NCI-H524 treated with DMSO at 0.1 percent for 48 hours (cell line): ENCODE data around the gene DEAF1.
"Not testable (repeated sequence)": the region's sequence is repeated elsewhere in the genome, so short reads cannot be mapped to it uniquely, and the experiment has no call there.

Experiments
- DNase-seq: peaks from one replicate; lab custom pipeline; 2025; lab: John Stamatoyannopoulos, UW

DEAF1 gene

DNA sequence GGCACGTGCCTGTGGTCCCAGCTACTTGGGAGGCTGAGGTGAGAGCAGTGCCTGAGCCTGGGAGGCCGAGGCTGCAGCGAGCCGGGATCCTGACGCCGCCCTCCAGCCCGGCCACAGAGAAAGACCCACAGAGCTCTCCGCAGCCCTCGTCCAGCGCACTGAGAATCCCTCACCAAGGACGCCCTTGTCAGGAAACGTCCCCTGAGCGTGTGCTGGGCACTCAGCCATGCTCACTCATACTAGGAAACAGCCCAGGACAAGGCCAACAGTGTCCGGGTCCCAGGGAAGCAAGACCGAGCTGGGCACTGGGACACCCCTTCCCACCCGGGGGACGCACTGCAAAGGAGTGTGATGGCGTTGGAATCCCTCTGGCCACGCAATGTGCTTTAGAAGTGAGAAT lies 14.5 kb downstream of the DEAF1 start:
- DNase-seq = no peak

DNA sequence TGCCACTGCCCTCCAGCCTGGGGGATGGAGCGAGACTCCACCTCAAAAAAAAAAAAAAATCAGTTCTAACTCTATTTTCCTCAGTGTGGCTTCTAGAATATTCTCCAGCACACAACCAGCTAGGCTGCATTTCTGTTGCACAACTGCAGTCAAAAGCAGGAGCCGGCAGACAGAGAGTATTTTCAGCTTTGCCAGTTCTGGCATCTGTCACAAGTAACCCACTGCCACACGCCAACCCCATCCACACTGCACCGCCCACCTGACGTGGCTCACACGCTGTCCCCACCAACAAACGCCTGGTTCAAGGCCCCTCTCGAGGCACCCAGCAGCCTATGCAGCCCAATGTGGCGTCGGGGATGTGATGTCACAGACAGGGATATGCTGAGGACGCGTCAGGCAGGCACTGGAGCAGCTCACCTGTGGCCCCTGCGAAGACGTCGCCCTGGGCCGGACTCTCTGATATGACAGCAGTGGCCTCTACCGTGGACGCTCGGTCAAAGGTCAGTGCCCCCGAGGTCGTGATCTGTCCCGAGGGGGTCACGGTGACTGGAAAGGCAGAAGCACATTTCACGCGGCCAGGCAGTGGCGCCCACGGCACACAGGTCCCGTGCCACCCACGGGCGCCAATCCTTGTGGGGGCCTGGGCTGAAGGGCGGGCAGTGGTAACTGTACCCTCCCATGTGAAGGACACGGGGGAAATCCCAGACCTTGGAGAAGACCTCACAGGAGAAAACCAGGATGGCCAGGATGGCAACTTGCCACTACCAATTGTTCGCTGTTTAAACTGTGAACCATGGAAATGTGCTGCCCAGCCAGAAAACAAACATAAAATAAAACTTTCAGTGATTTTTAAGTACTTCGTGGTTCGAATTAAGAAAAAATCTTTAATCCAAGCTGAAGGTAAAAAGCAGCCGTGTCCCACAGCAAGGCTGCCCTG lies 15.5 kb downstream of the DEAF1 start:
- DNase-seq = no peak

DNA sequence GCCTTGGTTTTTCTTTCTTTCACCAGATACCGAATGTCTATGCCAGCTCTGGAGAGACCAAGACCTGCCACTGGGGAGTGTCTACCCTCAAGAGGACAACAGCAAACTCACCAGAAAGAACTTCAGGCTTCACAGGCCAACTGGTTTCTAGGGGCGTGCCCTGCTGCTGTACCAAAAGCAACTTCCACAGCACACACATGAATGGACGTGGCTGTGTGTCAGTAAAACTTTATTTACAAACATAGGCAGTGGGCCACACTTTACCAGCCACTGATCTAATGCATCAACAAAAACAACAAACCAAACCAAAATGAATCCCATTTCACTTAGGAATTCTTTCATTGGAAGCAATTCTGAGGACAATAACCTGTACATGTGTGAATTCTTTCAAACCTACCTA lies 16.7 kb downstream of the DEAF1 start:
- no peak for DNase-seq

DNA sequence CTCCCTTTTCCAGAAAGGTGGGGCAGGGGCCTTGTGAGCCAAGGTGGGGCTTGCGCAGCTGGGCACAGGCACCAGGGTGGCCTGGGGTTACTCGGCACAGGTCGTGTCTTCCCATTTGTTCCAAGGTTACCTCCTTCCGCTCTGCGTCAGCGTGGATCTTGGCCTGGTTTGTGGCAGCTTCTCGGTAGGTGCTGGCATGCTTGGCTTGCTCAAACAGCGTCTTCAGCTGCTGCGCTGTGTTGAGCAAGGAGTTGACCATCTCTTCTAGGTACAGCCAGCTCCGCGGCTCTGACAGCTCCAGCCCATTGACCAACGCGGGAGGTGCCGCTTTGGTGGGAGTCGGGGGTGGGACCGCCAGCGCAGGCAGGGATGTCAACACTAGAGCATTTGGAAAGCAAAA lies 20.6 kb downstream of the DEAF1 start:
- no peak for DNase-seq

DNA sequence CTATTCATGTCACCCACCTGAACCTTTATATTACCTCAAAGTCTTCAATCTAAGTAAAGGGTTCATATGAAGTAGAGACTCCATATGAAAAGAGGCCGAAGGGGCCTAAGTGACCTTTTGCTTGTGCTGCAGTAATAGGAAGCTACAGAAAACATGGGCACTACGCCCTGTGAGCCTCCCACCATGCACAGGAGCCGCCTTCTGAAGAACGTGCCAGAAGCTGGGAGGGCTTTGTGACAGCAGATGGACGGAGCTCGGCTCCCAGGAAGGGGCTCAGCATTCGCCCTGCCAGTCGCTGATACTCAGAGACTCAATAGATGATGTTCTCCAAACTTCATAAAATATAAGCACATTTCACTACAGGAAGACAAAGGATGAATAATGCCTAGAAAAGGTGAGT lies 21.2 kb downstream of the DEAF1 start:
- DNase-seq = no peak

DNA sequence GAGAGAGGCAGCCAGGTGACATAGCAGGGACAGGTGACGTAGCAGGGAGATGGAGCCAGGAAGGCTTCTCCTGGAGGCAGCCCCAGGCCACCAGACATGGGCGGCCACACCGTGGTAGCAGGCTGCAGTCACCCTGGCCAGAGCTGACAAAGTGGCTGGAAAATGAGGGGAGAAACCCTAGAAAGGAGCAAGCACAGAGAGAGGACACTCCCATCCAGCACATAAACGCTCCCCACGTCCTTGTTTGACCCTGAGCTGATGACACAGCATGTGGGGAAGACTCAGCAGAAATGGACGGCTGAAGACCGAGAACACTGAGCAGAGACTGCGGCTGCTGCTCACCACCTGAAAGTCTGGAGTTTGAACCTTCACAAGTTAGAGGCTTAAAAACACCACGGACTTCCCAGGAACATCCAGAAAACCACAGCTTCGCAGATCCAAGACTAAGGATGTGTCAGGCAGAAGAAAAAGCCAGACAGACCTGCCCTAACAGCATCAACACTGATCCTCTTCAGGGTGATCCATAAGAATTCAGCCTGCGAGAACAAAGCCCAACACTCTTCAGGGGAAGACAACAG lies 29.2 kb downstream of the DEAF1 start:
- no peak for DNase-seq

DNA sequence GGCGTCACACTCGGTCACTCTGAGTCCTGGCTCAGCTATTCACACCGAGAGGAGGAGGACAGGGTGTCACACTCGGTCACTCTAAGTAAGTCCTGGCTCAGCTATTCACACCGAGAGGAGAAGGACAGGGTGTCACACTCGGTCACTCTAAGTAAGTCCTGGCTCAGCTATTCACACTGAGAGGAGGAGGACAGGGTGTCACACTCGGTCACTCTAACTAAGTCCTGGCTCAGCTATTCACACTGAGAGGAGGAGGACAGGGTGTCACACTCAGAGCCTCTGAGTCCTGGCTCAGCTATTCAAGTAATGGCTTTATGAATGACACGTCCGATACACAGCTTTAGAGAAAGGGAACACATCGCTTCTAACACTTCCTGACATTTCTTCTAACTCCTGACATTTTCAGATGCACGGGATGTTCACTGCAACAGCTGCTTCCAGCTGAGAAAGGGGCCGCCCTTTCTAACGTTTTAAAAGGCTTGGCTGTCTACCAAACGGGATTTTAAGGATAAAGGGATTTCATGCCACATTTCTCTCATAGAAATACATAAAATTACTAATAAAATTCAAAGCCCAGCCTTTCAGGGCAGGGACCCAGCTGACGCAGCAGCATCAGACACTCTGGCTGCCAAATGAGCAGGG lies 29.8 kb downstream of the DEAF1 start:
- no peak for DNase-seq

DNA sequence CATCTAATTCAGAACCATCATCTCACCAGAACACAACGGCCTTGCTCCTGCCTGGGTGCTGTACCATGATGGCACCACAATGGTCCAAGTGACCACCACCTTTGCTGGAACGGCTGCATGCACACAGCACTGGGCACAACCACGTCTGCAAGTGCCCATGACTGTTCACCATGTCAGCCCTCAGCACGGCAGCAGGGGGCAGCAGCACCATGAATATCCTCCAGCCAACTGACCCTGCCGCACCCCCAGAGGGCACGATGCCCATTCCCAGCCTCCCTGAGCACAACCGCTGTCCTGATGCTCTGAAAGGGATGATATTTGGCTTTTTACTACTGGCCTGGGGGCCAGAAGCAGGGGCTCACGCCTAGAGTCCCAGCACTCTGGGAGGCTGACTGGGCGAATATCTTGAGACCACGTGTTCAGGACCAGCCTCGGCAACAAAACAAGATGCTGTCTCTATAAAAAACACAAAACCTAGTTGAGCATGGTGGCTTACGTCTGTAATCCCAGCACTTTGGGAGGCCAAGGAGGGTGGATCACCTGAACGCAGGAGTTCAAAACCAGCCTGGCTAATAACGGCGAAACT lies 32.2 kb downstream of the DEAF1 start:
- no peak for DNase-seq

DNA sequence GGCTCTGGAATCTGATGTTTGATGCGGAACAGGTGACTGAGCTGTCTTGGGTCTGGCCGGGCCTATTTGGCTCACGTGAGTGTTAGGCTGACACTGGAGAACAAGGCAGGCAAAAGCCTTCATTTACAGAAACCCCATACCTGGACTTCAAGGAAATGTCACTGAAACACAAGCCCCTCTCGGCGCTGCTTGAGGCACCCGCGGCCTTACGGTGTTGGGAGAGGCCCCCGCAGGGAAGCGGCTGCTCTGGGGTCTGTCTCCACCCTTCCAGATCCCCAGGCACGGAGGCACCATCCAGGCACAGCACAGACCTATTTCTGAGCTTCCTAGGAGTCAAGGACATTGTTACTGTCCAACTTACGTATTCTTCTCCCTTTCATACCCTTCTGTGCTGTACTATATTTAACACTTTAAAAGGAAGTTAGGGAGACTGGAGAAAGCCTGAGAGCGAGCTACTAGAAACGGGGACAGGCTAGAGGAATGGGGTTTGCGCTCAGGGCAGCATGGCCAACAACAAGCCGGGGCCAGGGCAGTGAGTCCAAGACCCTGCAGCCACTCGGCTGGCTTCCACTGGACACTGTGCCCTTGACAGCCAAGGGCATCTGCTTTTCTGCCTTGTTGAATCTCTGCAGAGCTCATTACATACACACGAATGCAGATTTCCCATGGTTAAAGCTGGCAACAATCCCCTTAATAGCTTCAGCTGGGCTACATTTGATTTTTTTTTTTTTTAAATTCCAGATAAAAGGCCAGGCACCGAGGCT lies 34.2 kb downstream of the DEAF1 start:
- DNase-seq = no peak

DNA sequence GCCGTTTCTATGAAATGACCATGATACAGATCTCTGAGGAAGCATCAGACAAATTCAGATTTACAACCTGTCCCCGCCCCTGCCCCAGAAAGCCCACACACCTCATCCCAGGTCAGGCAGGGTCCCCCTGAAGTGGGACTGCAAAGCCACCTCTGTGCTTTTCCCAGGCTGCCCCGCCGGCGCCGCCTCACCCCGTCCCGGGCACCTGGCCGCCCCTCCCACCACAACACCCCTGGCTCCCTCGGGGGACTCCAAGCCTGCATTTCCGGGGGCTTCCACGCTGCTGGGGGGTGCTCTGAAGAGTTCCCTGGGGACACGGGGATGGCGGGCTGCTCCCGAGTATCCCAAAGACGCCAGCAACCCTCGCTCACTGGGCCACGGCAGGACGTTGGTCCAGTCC lies 34.7 kb downstream of the DEAF1 start:
- DNase-seq = no peak

DNA sequence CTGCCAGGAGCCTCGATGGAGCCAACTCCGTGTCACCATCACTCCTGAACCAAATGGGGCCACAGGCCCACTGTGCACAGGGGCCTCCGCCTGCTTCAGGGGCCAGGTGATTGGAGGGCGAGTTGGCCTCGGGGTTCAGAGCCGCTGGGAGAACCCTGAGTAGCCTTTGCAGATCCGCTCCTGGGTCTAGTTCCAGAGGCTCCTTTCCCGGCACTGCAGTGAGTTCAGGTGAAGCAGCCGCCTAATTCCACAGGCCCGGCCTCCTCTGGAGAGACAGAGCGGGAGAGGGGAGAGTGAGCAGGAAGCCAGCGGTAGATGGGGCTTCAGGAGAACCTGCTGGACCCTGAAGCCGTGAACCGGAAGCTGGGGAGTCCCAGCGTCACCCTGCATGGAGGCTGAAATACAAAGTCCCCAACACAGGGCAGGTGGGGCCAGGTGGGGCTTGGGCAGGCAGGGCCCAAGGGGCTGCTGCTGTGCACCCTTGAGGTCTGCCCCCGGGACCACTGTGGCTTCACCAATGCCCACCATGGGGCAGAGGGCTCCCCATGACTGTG lies 35.4 kb downstream of the DEAF1 start:
- no peak for DNase-seq

DNA sequence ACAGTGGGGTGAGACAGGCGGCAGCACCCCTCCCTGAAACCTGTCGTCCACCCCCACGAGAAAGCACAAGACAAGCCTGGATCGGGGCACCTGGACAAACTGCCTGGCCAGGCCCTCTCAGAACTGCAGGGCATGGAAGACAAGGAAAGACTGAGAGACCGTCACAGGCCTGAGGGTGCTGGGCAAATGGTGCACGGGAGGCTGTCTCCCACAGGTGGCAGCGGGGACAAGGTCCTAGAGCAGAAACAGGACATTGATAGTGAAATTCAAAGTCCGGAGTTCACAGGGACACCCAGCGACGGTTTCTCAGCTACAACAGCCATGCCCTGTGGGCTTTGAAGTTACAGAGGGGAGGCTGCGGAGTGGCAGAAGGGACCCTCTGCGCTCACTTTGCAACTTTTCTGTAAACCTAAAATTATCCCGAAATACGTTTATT lies 37.3 kb downstream of the DEAF1 start:
- no peak for DNase-seq

DNA sequence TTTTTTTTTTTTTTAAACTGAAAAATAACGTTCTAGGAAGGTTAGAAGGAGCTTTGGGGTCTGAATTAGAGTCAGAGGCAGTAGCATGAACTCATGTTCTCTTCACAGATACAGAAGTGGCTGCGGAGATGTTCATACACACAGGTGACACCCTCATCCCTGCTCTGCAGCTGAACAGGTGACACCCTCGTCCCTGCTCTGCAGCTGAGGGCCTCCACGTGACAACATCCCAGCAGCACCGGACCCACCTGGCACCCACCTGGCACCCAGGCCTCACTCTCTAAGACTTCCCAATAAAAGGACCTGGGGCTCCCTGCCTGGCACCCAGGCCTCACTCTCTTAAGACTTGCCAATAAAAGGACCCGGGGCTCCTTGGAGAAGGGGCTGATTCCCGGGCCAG lies 38.2 kb downstream of the DEAF1 start:
- DNase-seq = no peak

DNA sequence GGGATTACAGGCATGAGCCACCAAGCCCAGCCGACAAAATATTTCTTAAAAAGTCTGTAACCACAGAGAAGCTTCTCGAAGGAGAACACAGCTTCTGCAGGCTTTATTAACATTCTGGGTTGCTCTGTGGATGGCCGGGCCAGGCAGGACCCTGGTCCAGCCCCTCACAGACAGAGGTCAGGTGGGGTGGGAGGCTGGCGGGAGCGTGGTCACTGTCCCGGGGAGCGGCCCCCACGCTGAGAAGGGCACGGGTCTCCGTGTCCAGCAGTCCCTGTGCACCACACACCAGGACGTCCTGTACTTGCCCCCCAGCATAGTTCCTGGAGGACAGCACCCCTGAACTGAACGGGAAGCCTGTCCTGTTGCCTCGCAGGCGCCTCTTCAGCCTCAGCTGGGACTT lies 38.6 kb downstream of the DEAF1 start:
- DNase-seq = no peak

DNA sequence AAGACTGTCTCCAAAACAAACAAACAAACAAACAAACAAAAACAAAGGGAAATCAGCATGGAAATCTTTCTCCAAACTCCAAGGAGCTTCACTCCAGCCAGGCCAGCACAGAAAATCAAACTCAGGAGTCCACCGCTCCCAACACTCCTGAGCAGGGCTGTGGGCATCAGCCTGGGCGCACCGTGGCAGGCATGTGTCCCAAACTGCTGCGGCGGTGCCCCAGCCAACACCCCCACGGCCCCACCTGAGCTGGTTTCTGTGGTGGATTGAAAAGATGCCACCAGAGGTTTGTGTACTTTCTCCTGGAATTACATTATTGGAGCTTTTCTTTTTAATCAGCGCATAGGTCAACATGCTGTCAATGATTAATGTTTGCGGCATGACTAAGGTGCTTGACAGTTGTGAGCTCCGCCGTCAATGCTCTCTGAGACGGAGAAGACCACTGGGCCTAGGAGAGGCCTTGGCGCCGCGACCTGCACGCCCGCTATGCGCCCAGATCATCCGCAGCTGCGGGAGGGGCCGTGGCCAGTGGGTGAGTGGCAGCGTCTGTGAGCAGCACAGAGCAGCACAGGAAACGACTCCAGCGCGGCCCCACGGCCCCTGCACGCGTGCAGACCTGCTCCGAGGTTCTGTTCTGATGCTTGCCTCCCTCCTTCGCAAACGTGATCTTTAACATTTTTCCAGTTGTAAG lies 39.8 kb downstream of the DEAF1 start:
- DNase-seq = no peak

DNA sequence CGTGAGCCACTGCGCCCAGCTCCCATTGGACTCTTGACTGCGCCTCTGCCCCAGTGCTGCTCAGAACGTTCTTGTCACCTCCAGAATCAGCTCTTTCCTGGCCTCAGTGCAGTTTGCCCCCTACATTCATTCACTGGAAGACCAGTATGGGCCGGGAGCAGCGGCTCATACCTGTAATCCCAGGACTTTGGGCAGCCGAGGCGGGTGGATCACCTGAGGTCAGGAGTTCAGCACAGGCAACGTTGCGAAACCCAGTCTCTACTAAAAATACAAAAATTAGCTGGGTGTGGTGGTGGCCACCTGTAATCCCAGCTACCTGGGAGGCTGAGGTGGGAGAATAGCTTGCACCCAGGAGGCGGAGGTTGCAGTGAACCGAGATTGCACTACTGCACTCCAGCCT lies 40.6 kb downstream of the DEAF1 start:
- not testable (repeated sequence) for DNase-seq

DNA sequence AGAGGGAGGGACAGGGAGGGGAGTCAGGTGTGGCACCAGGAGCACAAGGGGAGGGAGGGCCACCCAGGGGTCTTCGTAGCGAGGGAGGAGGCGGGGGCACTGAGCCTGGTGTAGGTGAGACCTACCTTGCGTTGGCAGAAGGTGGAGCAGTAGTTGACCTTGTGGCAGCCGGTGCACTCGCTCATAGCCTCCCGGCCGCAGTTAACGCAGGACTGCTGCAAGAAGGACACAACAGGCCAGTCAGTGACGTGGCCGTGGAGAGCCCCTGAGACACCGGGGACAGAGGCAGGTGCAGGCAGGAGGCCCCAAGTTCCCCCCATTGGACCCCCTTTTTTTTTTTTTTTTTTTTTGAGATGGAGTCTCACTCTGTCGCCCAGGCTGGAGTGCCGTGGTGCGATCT lies 41.2 kb downstream of the DEAF1 start:
- DNase-seq = no peak

DNA sequence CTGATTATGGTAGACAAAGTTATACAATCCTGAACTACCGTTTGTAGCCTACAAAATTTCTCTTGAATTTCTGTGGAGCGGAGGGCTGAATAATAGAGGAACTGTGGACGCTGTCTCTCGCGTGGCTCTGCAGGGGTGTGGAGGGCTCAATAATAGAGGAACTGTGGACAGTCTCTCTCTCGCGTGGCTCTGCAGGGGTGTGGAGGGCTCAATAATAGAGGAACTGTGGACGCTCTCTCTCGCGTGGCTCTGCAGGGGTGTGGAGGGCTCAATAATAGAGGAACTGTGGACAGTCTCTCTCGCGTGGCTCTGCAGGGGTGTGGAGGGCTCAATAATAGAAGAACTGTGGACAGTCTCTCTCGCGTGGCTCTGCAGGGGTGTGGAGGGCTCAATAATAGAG lies 41.9 kb downstream of the DEAF1 start:
- DNase-seq = not testable (repeated sequence)

DNA sequence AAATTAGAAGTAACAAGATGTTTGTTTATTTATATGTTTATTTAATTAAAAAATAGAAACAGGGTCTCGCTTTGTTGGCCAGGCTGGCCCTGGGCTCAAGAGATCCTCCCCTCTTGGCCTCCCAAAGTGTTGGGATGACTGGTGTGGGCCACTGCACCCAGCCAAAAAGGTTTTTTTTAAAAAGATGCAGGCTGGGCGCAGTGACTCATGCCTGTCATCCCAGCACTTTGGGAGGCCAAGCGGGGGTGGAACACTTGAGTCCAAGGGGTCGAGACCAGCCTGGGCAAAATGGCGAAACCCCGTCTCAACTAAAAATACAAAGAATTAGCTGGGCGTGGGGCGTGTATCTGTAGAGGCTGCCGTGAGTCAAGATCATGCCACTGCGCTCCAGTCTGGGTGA lies 44.5 kb downstream of the DEAF1 start:
- DNase-seq = no peak

DNA sequence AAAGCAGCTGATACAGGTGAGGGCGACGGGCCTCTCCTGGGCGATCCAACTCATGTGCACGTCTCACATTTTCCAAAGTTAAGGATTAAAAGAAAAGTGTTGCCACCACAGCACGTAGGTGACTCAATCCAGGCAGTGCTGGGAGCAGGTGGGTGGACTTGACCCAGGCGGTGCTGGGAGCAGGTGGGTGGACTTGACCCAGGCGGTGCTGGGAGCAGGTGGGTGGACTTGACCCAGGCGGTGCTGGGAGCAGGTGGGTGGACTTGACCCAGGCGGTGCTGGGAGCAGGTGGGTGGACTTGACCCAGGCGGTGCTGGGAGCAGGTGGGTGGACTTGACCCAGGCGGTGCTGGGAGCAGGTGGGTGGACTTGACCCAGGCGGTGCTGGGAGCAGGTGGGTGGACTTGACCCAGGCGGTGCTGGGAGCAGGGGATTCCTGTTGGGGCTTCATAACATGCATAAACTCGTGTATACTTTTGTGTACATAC lies 47.3 kb downstream of the DEAF1 start:
- DNase-seq = not testable (repeated sequence)

DNA sequence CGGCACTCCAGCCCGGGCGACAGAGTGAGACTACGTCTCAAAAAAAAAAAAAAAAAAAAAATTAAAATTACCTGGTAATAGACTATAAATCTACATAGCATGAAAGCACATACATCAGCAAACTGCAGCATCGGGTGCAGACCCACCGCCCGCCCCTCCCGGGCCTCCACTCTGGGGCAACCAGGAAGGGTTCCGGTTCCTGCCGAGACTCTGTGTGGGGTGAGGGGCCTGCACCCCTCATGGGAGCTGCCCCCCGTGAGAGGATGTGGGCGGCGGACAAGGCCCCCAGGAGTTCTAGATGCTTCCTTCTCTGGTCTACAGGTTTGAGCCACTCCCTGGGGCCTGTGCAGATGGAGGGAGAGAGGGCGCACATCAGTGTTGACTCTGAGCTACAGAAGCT lies 48.8 kb downstream of the DEAF1 start:
- DNase-seq = no peak
